Measurements from ENCODE around the gene ERFL.

The ERFL gene

GRCh38 chr19:41912899-41913537 lies 15.2 kb downstream of the ERFL start:
- DNase-seq (ENCODE audit: low read depth), result no peak

GRCh38 chr19:41911889-41912731 lies 16.1 kb downstream of the ERFL start:
- no peak for DNase-seq (ENCODE audit: low read depth)

GRCh38 chr19:41910992-41911888 lies 17.0 kb downstream of the ERFL start:
- DNase-seq (ENCODE audit: low read depth), result no peak

- no peak for DNase-seq (ENCODE audit: low read depth)
Measured at GRCh38 chr19:41910240-41910991, 17.8 kb downstream of the ERFL start.

- DNase-seq (ENCODE audit: low read depth), result no peak
Measured at GRCh38 chr19:41909706-41910105, 18.5 kb downstream of the ERFL start.

GRCh38 chr19:41908724-41909464 lies 19.4 kb downstream of the ERFL start:
- DNase-seq (ENCODE audit: low read depth), result no peak

GRCh38 chr19:41907994-41908615 lies 20.1 kb downstream of the ERFL start:
- DNase-seq (ENCODE audit: low read depth), result no peak

GRCh38 chr19:41906916-41907680 lies 21.2 kb downstream of the ERFL start:
- DNase-seq (ENCODE audit: low read depth), result no peak

GRCh38 chr19:41906271-41906670 lies 22.0 kb downstream of the ERFL start:
- no peak for DNase-seq (ENCODE audit: low read depth)

- no peak for DNase-seq (ENCODE audit: low read depth)
Measured at GRCh38 chr19:41905273-41906002, 22.8 kb downstream of the ERFL start.

- no peak for DNase-seq (ENCODE audit: low read depth)
Measured at GRCh38 chr19:41904118-41904870, 24.0 kb downstream of the ERFL start.

- DNase-seq (ENCODE audit: low read depth), result no peak
Measured at GRCh38 chr19:41903193-41903953, 24.9 kb downstream of the ERFL start.

GRCh38 chr19:41902594-41902993 lies 25.7 kb downstream of the ERFL start:
- DNase-seq (ENCODE audit: low read depth), result no peak

- DNase-seq (ENCODE audit: low read depth), result no peak
Measured at GRCh38 chr19:41901707-41902360, 26.4 kb downstream of the ERFL start.

- no peak for DNase-seq (ENCODE audit: low read depth)
Measured at GRCh38 chr19:41898235-41898634, 30.0 kb downstream of the ERFL start.

- DNase-seq (ENCODE audit: low read depth), result no peak
Measured at GRCh38 chr19:41897820-41898219, 30.4 kb downstream of the ERFL start.

- no peak for DNase-seq (ENCODE audit: low read depth)
Measured at GRCh38 chr19:41897181-41897580, 31.1 kb downstream of the ERFL start.

Measured in GM04503 (cell line).